ENCODE results near the gene PRB4.

- no peak for TF ChIP-seq CTCF (IDR thresholded peaks at IDR 0.05; ENCODE audit: borderline replicate concordance, extremely low read depth, low read length, poor library complexity, severe bottlenecking)
- no peak for TF ChIP-seq EZH2 (IDR thresholded peaks at IDR 0.05; ENCODE audit: borderline replicate concordance, low read depth, low read length, severe bottlenecking)
These were observed 45.7 kb downstream of the PRB4 start for GRCh38 chr12:11264501-11264900.
